Measurements from ENCODE around the gene FTSJ3.
A peak's percentile ranks its signal among the peaks of the same experiment; 100 is the strongest.

The FTSJ3 gene

GRCh38 chr17:63826468-63827001, 928 bp downstream of the FTSJ3 start:
- peak overlapping the region; percentile 88 for H3K4me3 ChIP-seq (ENCODE audit: low read length)
- no peaks in the 10 kb centered on the region for H4K20me1 ChIP-seq (ENCODE audit: insufficient read depth, low read length)
- peaks cover 4% of the 10 kb centered on the region; the same call in 1 of the 2 replicates for H3K36me3 ChIP-seq (replicated peaks; ENCODE audit: insufficient read depth, low read length)
- peak overlapping the region; percentile 83 for H3K9ac ChIP-seq (ENCODE audit: low read length)
- no peaks in the 10 kb centered on the region for H3K9me2 ChIP-seq (replicated peaks; ENCODE audit: insufficient read depth, low read length)
- DNase-seq: no peak
- H3K9me3 ChIP-seq (replicated peaks; ENCODE audit: insufficient read depth, low read length): no peaks in the 10 kb centered on the region
- H3K4me1 ChIP-seq (ENCODE audit: low read length): peaks cover 18% of the 10 kb centered on the region
- peak overlapping the region; percentile 74; the same call in 1 of the 2 replicates for H3K27ac ChIP-seq (ENCODE audit: low read length)
- no peaks in the 10 kb centered on the region for H3K27me3 ChIP-seq (replicated peaks; ENCODE audit: insufficient read depth, low read length)
- peak overlapping the region; percentile 34 for H2AFZ ChIP-seq (ENCODE audit: low read length)
- H3K4me2 ChIP-seq (ENCODE audit: low read depth, low read length): peak overlapping the region; percentile 84
- H3F3A ChIP-seq (ENCODE audit: insufficient read depth, low read length): no peaks in the 10 kb centered on the region
- H3K79me2 ChIP-seq (ENCODE audit: low read length): peaks cover 68% of the 10 kb centered on the region
- no peak for TF ChIP-seq EZH2 (optimal IDR thresholded peaks at IDR 0.05; ENCODE audit: low read depth, low read length)
- no peak for TF ChIP-seq EZH2phosphoT487 (IDR thresholded peaks at IDR 0.05; ENCODE audit: low read length)
- TF ChIP-seq CTCF (IDR thresholded peaks at IDR 0.05; ENCODE audit: low read length): no peak

- peaks cover 15% of the 10 kb centered on the region for H3K4me1 ChIP-seq (ENCODE audit: low read length)
These were observed 3.1 kb downstream of the FTSJ3 start for GRCh38 chr17:63824362-63824761.

GRCh38 chr17:63823659-63824331, 3.7 kb downstream of the FTSJ3 start:
- peaks cover 52% of the 10 kb centered on the region for H3K79me2 ChIP-seq (ENCODE audit: low read length)
- peaks cover 6% of the 10 kb centered on the region; the same call in 1 of the 2 replicates for H3K36me3 ChIP-seq (replicated peaks; ENCODE audit: insufficient read depth, low read length)

More at GRCh38 chr17:63824362-63824761, 3.1 kb downstream of the FTSJ3 start:
- Histone ChIP-seq H3K79me2 (ENCODE audit: low read length) (peaks cover 57% of the 10 kb centered on the region), H3K9me3 (replicated peaks; ENCODE audit: insufficient read depth, low read length) (no peaks in the 10 kb centered on the region), H2AFZ (ENCODE audit: low read length) (no peak overlapping the region), H3K4me3 (ENCODE audit: low read length) (no peak overlapping the region), H3K4me2 (ENCODE audit: low read depth, low read length) (no peak overlapping the region), H3K9ac (ENCODE audit: low read length) (no peak overlapping the region), H3F3A (ENCODE audit: insufficient read depth, low read length) (no peaks in the 10 kb centered on the region; the same call in 1 of the 2 replicates), H3K36me3 (replicated peaks; ENCODE audit: insufficient read depth, low read length) (peaks cover 5% of the 10 kb centered on the region; the same call in 1 of the 2 replicates), H3K27me3 (replicated peaks; ENCODE audit: insufficient read depth, low read length) (no peaks in the 10 kb centered on the region), H3K9me2 (replicated peaks; ENCODE audit: insufficient read depth, low read length) (no peaks in the 10 kb centered on the region), H3K27ac (ENCODE audit: low read length) (no peak overlapping the region), H4K20me1 (ENCODE audit: insufficient read depth, low read length) (no peaks in the 10 kb centered on the region)
- TF ChIP-seq EZH2phosphoT487 (IDR thresholded peaks at IDR 0.05; ENCODE audit: low read length): no peak
- TF ChIP-seq CTCF (IDR thresholded peaks at IDR 0.05; ENCODE audit: low read length): no peak
- TF ChIP-seq EZH2 (optimal IDR thresholded peaks at IDR 0.05; ENCODE audit: low read depth, low read length): no peak
- DNase-seq: no peak

More at GRCh38 chr17:63823659-63824331, 3.7 kb downstream of the FTSJ3 start:
- peaks cover 10% of the 10 kb centered on the region for H3K4me1 ChIP-seq (ENCODE audit: low read length)
- no peaks in the 10 kb centered on the region; the same call in 1 of the 2 replicates for H3F3A ChIP-seq (ENCODE audit: insufficient read depth, low read length)
- H3K27ac ChIP-seq (ENCODE audit: low read length): no peak overlapping the region
- H3K27me3 ChIP-seq (replicated peaks; ENCODE audit: insufficient read depth, low read length): no peaks in the 10 kb centered on the region
- no peaks in the 10 kb centered on the region for H3K9me2 ChIP-seq (replicated peaks; ENCODE audit: insufficient read depth, low read length)
- no peaks in the 10 kb centered on the region for H3K9me3 ChIP-seq (replicated peaks; ENCODE audit: insufficient read depth, low read length)
- H2AFZ ChIP-seq (ENCODE audit: low read length): no peak overlapping the region
- no peak for DNase-seq
- H3K4me3 ChIP-seq (ENCODE audit: low read length): no peak overlapping the region
- no peak overlapping the region for H3K9ac ChIP-seq (ENCODE audit: low read length)
- H3K4me2 ChIP-seq (ENCODE audit: low read depth, low read length): no peak overlapping the region
- no peak for TF ChIP-seq EZH2phosphoT487 (IDR thresholded peaks at IDR 0.05; ENCODE audit: low read length)
- TF ChIP-seq EZH2 (optimal IDR thresholded peaks at IDR 0.05; ENCODE audit: low read depth, low read length): no peak
- no peak for TF ChIP-seq CTCF (IDR thresholded peaks at IDR 0.05; ENCODE audit: low read length)
- H4K20me1 ChIP-seq (ENCODE audit: insufficient read depth, low read length): no peaks in the 10 kb centered on the region
